GM21737 (cell line): ENCODE data around the gene GLB1L3.
"Not testable (repeated sequence)": the region's sequence is repeated elsewhere in the genome, so short reads cannot be mapped to it uniquely, and the experiment has no call there.

ENCODE experiments used
- ATAC-seq: cut with Tn5 transposase; IDR thresholded peaks from one replicate; pipeline ENCODE4 v1.9.1; 2021; ENCODE audit warnings: mild to moderate bottlenecking, moderate library complexity; ENCODE audit not compliant: unreplicated experiment

Gene GLB1L3

GRCh38 chr11:134272381-134273316 lies 3.5 kb upstream of the GLB1L3 start:
- ATAC-seq: no peak

- no peak for ATAC-seq
Observed at GRCh38 chr11:134273317-134273712, 2.9 kb upstream of the GLB1L3 start.

DNA sequence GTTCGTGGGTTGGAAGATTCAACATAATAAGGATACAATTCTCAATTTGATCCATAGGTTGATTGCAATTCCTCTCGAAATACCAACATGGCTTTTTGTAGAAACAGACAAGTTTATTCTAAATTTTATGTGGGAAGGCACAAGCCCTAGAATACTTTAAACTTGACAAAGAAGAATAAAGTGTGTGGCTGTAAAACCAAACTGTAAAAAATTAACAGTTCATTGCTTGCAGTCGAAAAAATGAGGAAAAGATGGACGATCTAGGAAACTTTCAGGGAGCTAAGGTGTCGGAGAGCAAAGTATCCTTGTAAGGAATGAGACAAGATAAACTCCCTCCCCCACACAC lies 1.0 kb upstream of the GLB1L3 start:
- ATAC-seq: no peak

DNA sequence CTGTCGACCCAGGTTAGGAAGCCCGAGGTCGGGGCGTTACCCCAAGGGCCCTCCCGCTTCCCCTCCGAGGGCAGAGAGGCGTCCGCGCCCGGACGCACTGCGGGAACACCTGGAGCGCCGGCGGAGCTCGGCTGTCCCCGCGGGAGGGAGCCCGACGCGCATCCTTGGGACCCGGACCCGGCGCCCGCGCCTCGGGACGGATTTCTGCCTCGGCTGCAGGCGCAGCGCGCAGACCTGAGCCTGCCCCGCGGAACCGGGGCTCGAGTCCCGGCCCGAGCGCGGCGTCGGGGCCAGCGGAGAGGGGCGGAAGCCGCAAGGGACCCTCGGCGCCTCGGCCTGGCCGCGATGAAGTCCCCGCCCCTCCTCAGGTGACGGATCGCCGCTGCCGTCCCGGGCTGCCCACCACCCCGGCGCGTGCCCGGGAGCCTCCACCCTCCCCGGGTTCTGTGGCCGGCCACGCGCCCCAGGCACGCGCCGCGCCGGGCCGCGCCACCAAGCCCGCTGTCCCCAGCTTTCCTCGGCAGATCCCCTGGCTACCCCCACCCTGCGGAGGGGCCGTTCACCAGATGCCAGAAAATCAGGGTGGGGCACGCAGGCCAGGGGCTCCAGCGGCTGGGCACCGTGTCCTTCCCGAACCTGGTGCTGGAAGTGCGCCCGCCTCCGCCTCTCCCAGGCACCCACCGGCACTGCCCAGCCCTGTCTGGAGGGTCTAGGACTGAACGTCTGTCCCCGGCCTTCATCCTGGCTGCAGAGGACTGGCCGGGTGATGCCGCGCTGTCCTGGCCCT lies 410 bp downstream of the GLB1L3 start:
- no peak for ATAC-seq

DNA sequence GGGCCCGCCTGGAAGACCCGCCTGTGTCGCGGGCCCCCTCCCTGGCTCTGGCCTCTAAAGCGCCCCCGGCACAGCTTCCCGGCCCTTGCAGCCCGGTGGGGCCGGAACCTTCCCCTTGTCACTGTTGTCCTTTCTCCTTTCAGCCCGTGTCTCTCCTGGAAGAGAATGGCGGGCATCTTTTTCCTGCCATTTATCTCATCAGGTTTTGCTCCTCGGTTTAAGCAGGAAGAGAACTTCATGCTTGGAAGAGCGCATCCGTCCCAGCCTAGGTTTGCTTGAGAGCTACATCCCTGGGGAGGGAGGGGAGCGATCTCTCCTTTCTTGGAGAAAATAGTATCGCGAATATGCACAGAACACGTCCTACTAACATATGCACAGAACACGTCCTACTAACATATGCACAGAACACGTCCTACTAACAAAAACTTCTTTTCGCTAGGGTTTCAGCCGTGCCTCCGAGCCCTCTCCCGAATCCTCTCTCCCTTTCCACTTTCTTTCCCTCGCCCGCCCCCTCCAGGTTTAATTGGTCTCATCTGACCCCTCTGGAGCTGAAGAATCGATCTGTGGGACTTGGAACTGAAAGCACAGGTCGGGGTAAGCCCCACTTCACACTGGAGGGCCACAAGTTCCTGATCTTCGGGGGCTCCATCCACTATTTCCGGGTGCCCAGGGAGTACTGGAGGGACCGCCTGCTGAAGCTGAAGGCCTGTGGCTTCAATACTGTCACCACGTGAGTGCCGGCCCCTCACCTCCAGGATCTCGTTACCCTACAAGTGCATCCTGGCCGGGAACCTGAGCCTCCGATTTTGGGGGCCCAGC lies 1.2 kb downstream of the GLB1L3 start:
- ATAC-seq: no peak

- ATAC-seq: no peak
Observed at GRCh38 chr11:134278356-134278755, 2.2 kb downstream of the GLB1L3 start.

- ATAC-seq: not testable (repeated sequence)
Observed at GRCh38 chr11:134281635-134282034, 5.5 kb downstream of the GLB1L3 start.

DNA sequence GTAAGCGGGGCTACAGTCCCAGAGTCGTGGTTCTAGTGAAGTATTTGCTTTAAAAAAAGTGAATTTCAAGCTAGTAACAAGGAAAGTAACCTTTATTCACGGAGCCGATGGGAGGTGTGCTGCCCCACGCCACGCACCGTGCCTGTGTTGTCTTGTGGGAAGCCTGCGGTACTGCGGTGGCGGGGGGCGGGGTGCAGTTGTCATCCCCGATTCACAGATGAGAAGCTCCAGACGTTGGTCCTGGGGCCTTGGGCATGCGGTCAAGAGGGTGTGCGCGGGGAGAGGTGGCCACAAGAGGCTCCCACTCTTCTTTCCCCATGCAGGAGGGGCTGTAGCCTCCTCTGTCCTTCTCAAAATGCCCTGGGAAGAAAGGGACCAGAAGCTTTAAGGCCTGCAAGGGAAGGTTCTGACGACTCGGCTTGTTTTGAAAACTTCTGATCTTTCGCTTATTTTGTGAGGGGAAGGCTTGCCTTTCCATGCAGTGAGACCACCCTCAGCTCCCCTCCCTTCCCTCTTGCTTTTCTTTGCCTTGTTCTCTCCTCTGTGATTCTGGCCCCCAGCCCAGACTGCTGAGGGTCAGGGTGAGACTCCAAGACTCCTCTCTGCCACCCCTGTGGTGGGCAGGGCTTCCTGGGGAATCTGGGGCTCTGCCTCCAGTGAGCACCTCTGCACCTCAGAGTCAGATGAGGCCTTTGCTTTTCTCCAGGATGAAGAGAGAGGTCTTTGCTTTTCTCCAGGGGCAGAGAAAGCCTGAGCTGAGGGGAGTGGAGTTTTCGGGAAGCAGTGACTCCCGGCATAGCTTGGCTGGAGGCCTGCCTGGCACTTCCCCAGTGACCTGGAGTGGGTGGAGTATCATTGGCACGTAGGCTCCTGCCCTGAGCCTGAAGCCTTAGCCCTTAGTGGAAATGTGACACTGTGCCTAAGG lies 6.2 kb downstream of the GLB1L3 start:
- ATAC-seq: no peak

DNA sequence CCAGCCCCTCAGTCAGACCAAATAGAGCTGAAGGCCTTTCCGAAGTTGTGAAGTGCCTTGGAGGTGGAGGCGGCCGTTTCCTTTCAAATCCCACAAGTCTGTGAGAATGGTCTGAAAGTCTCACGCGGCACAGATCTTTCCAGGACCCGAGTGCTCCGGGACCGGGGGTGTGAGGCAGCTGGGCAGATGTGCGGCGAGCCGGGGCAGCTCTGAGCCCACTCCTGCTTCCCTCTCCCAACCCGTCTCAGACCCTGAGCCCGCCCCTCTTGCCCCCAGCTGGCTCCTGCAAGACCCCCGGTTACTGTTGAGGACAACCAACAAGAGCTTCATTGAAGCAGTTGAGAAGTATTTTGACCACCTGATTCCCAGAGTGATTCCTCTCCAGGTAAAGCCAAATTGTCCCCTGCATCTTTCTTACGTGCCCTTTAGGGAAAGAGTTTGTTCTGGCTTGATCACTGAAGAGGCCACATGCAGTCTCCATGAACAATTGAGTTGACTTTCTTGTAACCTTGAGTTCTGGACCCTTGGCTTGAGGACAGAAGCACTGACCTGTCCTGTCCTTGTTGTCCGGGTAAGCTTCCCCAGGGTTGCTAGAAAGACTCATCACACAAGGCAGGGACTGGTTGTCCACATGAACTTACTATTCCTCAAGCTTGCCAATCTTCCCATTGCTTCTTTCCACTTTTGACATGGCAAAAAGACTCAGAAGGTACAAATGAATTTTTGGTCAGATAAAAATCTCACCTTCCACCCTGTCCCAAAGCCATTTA lies 7.5 kb downstream of the GLB1L3 start:
- ATAC-seq: no peak

DNA sequence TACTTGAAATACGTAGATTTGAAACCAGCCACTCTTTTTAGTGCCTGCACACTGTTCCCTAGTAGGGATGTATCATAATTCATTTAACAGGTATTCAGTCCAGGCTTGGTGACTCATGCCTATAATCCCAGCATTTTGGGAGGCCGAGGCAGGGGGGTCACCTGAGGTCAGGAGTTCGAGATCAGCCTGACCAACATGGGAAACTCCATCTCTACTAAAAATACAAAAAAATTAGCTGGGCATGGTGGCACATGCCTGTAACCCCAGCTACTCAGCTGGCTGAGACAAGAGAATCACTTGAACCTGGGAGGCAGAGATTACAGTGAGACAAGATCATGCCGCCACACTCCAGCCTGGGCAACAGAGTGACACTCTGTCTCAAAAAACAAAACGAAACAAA lies 8.2 kb downstream of the GLB1L3 start:
- ATAC-seq: not testable (repeated sequence)

GRCh38 chr11:134287561-134287960 lies 11.4 kb downstream of the GLB1L3 start:
- no peak for ATAC-seq

DNA sequence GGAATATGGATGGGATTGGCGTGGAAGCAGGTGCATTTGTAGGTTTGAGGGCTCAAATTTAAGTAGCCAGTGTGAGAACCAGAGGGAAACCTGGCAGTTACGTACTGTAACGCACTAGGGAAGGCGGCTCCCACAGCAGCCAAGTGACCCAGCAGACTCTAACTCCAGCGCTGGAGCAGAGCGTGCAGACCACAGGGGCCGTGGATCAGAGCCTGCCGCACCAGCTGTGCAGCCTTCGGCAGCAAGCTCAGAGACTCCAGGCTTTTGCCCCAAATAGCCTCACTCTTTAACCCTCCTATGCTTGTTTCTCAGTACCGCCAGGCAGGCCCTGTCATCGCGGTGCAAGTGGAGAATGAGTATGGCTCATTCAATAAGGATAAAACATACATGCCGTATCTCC lies 12.3 kb downstream of the GLB1L3 start:
- ATAC-seq: no peak

GRCh38 chr11:134289167-134289566 lies 13.0 kb downstream of the GLB1L3 start:
- ATAC-seq: no peak

- ATAC-seq: no peak
Observed at GRCh38 chr11:134289789-134290188, 13.6 kb downstream of the GLB1L3 start.

DNA sequence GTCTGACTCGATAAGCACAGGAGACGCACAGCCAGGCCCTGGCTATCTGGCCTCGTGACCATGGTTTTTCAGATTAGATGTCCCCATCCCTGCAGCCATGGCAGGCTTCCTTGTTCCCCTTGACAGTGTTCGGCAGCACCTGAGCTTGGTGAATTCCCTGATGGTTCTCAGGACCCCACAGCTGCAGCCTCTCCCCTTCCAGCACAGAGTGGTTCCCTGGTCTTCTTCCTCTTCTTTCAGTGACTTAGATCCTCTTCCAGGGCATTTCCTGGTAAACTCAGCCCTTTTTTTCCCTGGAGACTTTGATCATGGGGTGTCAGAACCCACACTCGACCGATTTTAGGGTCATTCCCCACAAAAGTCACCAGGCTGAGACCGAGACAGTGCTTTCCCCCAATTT lies 14.5 kb downstream of the GLB1L3 start:
- no peak for ATAC-seq

- no peak for ATAC-seq
Observed at GRCh38 chr11:134291196-134291595, 15.0 kb downstream of the GLB1L3 start.

DNA sequence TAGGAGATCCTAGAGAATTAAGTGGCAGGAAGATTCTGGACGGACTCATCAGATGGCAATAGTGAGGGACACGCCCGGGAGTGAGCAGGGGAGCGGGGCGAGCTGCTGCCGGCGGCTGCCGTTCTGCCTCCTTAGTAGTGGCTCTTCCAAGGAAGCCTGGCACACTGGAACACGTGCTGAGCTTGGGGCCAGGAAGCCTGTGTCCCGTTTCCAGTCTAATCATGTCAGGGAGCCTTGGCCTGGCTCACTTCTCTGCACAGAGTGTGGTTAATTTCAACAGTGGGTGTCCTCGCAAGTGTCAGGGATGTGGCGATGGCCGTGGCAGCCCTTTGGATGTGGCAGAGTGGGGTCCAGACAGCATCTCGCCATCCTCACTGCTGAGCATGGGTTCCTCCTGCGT lies 16.5 kb downstream of the GLB1L3 start:
- no peak for ATAC-seq

- no peak for ATAC-seq
Observed at GRCh38 chr11:134293119-134294113, 17.2 kb downstream of the GLB1L3 start.
